Endothelial cell of umbilical vein (primary cell): Measurements from ENCODE around the gene GATA6. TPM values are rescaled to one million over a fixed set of nuclear protein-coding genes. Genes with fewer than 3 reads are reported as not detected.
A peak's percentile ranks its signal among the peaks of the same experiment; 100 is the strongest.

Experiments
- BruUV-seq: library from RNA; stranded (reverse); fragments of 400-500 nt; replicated peaks from 2 replicates; lab custom pipeline; 2021; lab: Mats Ljungman, UMichigan
- CTCF ChIA-PET: fragments of 300-600, 350-600 bp; sonication (Branson Sonifier 250); formaldehyde crosslinking; loops from one replicate; lab custom pipeline; 2021; ENCODE audit warnings: antibody characterized with exemption, inconsistent platforms; lab: Charles Lee
- POLR2A ChIA-PET: fragments of 300-600, 350-600 bp; sonication (Branson Sonifier 250); formaldehyde crosslinking; loops from one replicate; lab custom pipeline; 2021; ENCODE audit warnings: antibody characterized with exemption, inconsistent platforms; lab: Charles Lee
- DNase-seq: peaks from one replicate; pipeline ENCODE4 v3.0.0-alpha.2; 2011; ENCODE audit warnings: low read depth, low spot score
- FAIRE-seq: peaks from 2 replicates; lab custom pipeline; 2011; peaks lifted over from hg19 to GRCh38; lab: Jason Lieb, UNC
- H2AFZ ChIP-seq: 2 replicates; pipeline ENCODE4 v1.6.0; 2012; ENCODE audit warnings: low read depth, low read length, control low read depth, inconsistent platforms
- H3K27ac ChIP-seq: 2 replicates; pipeline ENCODE4 v1.5.1; 2011; ENCODE audit warnings: low read depth, mild to moderate bottlenecking, control low read depth, low read length, moderate library complexity; ENCODE audit not compliant: insufficient read depth
- H3K27me3 ChIP-seq, 2 experiments: 2 replicates each; pipeline versions ENCODE4 v1.6.0 to v1.6.1; 2011; ENCODE audit warnings: low read length in 2 of 2, mixed read lengths in 1 of 2; ENCODE audit not compliant: control insufficient read depth in 2 of 2, insufficient read depth in 2 of 2
- H3K36me3 ChIP-seq, 2 experiments: 2 replicates in 1 of 2; 3 replicates in 1 of 2; pipeline ENCODE4 v1.5.1; 2011; ENCODE audit warnings: low read length in 2 of 2, mild to moderate bottlenecking in 1 of 2, moderate library complexity in 1 of 2; ENCODE audit not compliant: control insufficient read depth in 2 of 2, insufficient read depth in 2 of 2; ENCODE audit errors: extremely low read depth in 1 of 2
- H3K4me1 ChIP-seq: 3 replicates; pipeline ENCODE4 v1.5.1; 2011; ENCODE audit warnings: mild to moderate bottlenecking, low read length; ENCODE audit not compliant: control insufficient read depth, insufficient read depth; ENCODE audit errors: extremely low read depth
- H3K4me2 ChIP-seq: 2 replicates; pipeline ENCODE4 v1.6.1; 2011; ENCODE audit warnings: low read length, control low read depth, mixed read lengths; ENCODE audit not compliant: insufficient read depth
- H3K4me3 ChIP-seq, 3 experiments: fragments of 200-600 bp in 1 of 3; sonication (generic), shearing (Covaris generic) in 1 of 3; replicated peaks in 1 of 3; 2 replicates each; pipeline ENCODE4 v1.5.1; 2011 to 2016; ENCODE audit warnings: control low read depth in 3 of 3, low read length in 3 of 3, mild to moderate bottlenecking in 2 of 3, inconsistent platforms in 1 of 3, low read depth in 1 of 3, moderate library complexity in 1 of 3; ENCODE audit not compliant: insufficient read depth in 1 of 3
- H3K79me2 ChIP-seq: 2 replicates; pipeline ENCODE4 v1.6.0; 2012; ENCODE audit warnings: low read length, inconsistent platforms; ENCODE audit not compliant: control insufficient read depth, insufficient read depth
- H3K9ac ChIP-seq: replicated peaks from 2 replicates; pipeline ENCODE3; 2011; ENCODE audit warnings: low read length, control low read depth; ENCODE audit not compliant: insufficient read depth; ENCODE audit errors: extremely low read depth
- H3K9me1 ChIP-seq: replicated peaks from 3 replicates; pipeline ENCODE4 v1.6.0; 2011; ENCODE audit warnings: mild to moderate bottlenecking, low read length; ENCODE audit not compliant: control insufficient read depth, insufficient read depth; ENCODE audit errors: extremely low read depth
- H3K9me3 ChIP-seq: replicated peaks from 2 replicates; pipeline ENCODE4 v1.5.1; 2012; ENCODE audit warnings: low read length, inconsistent platforms; ENCODE audit not compliant: control insufficient read depth, insufficient read depth
- H4K20me1 ChIP-seq: replicated peaks from 2 replicates; pipeline ENCODE3; 2011; ENCODE audit warnings: mild to moderate bottlenecking, low read length; ENCODE audit not compliant: control insufficient read depth, insufficient read depth; ENCODE audit errors: extremely low read depth
- EZH2 ChIP-seq: IDR thresholded peaks from 2 replicates; pipeline ENCODE4 v1.6.1; 2012; ENCODE audit warnings: borderline replicate concordance, low read depth, mild to moderate bottlenecking, moderate library complexity, low read length, inconsistent platforms; ENCODE audit not compliant: severe bottlenecking
- FOS ChIP-seq: IDR thresholded peaks from 2 replicates; pipeline ENCODE4 v1.6.1; 2011; ENCODE audit warnings: mild to moderate bottlenecking, low read length, moderate library complexity, borderline replicate concordance; ENCODE audit not compliant: insufficient read depth
- GATA2 ChIP-seq: IDR thresholded peaks from 2 replicates; pipeline ENCODE4 v1.7.0; 2011; ENCODE audit warnings: low read depth, mild to moderate bottlenecking, moderate library complexity, mixed read lengths, low read length; ENCODE audit not compliant: insufficient read length, insufficient read depth
- JUN ChIP-seq: IDR thresholded peaks from 2 replicates; pipeline ENCODE4 v1.6.1; 2011; ENCODE audit warnings: borderline replicate concordance, low read depth; ENCODE audit not compliant: insufficient read length, insufficient read depth
- MYC ChIP-seq: IDR thresholded peaks from one replicate; pipeline ENCODE4 v1.6.1; 2011; ENCODE audit warnings: mild to moderate bottlenecking, low read depth, low read length
- POLR2A ChIP-seq: IDR thresholded peaks from 2 replicates; pipeline ENCODE4 v1.6.1; 2012; ENCODE audit warnings: low read depth, mild to moderate bottlenecking, control low read depth, low read length
- POLR2AphosphoS5 ChIP-seq: IDR thresholded peaks from 2 replicates; pipeline ENCODE4 v1.6.1; 2012; ENCODE audit warnings: low read depth, mild to moderate bottlenecking, control low read depth, low read length, moderate library complexity; ENCODE audit not compliant: insufficient read depth
- dilution Hi-C: fragments of 300-500 bp; cut with MboI; formaldehyde crosslinking; loops from one replicate; pipeline ENCODE4 v1.15.0; 2019; ENCODE audit warnings: low sequenced_read_pairs; ENCODE audit not compliant: extremely low pct_ligation_motif_present
- intact Hi-C: fragments of 100-400 bp; cut with micrococcal nuclease; formaldehyde crosslinking; loops from one replicate; pipeline ENCODE4 v1.10.0; 2022
- polyA plus RNA-seq, 4 experiments: library from polyadenylated mRNA; depleted of rRNA in 3 of 4; stranded (reverse) in 3 of 4; unstranded in 1 of 4; fragments of >200 nt; gene quantifications; 2 replicates each; pipeline versions ENCODE4 v1.2.1 to v1.2.3, GENCODE V29; 2011 to 2012; ENCODE audit warnings: missing spikeins in 1 of 4
- total RNA-seq: library from RNA; stranded (reverse); gene quantifications from 2 replicates; pipeline ENCODE4 v1.2.3, GENCODE V29; 2021
- TF ChIP-seq, protein P1 (sequence below): IDR thresholded peaks from 2 replicates; pipeline ENCODE4 v1.6.1; 2011; ENCODE audit not compliant: insufficient read depth, insufficient read length
- TF ChIP-seq, protein P2 (sequence below), 2 donors: IDR thresholded peaks; 1 replicate in 1 of 2; 2 replicates in 1 of 2; pipeline ENCODE4 v1.5.1; 2011; ENCODE audit warnings: low read length in 2 of 2, mild to moderate bottlenecking in 2 of 2, moderate library complexity in 2 of 2, control low read depth in 1 of 2, inconsistent platforms in 1 of 2, low read depth in 1 of 2; ENCODE audit not compliant: insufficient read depth in 1 of 2; ENCODE audit errors: extremely low read depth in 1 of 2

The GATA6 gene
- total and polyA plus RNA-seq, 2 donors (not counting 3 experiments of a cell fraction or from before 2014, with no cell fraction given) = 4.1 to 14.6 TPM

DNA sequence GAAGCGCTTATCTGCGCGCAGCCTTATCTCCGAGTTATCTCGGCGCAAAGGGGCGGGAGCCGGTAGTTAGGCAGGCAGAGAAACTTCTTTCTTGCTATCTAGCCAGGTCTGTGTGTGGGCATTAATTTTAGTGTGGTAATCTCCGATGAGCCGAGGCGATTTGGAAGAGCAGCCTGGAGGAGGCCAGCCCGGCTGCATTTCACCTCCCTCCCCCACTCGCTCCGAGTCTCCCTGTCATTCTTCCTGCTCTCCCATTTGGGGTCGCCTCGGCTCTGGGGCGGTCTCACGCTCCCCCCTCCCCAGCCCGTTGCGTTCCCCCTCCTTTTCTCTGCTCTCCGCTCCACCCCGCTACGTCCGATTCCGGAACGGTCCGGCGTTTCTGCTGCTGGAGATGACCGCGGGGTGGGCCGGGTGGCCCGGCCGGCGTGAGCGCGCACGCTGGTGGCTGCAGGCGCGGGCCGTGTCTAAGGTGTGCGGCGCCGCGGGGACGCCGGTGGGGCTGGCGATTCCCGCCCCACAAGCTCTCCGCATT lies 566 bp downstream of the GATA6 start:
- H3K27me3 ChIP-seq = peaks cover 22 to 35% of the 10 kb centered on the region in 2 experiments

More for the DNA sequence above, 566 bp downstream of the GATA6 start:
- no peaks in the 10 kb centered on the region for H3K9me1 ChIP-seq
- peaks cover 0 to 9% of the 10 kb centered on the region in 2 experiments for H3K36me3 ChIP-seq
- peak overlapping the region; percentile 93 for H3K9ac ChIP-seq
- H2AFZ ChIP-seq = peak overlapping the region; percentile 23
- no peaks in the 10 kb centered on the region for H4K20me1 ChIP-seq
- H3K4me2 ChIP-seq = peak overlapping the region; percentile 54
- ChIA-PET CTCF (interaction anchor here (0.6 to 10.0 kb wide), 6 partner anchors 12 to 504 kb away, joined by 3 to 144 read pairs (median 4); no protein-coding TSS in a partner anchor), POLR2A (interaction anchor here (0.7 to 1.0 kb wide), 2 partner anchors 323 to 393 kb away, joined by 4 to 7 read pairs; no protein-coding TSS in a partner anchor)
- FAIRE-seq = no peak
- BruUV-seq = TSS peak; percentile 57
- TF ChIP-seq POLR2A (no peak), POLR2AphosphoS5 (no peak), EZH2 (no peak), MYC (no peak), FOS (no peak), JUN (no peak), GATA2 (no peak)
- TF ChIP-seq, protein P1, sequence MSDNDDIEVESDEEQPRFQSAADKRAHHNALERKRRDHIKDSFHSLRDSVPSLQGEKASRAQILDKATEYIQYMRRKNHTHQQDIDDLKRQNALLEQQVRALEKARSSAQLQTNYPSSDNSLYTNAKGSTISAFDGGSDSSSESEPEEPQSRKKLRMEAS = no peak
- TF ChIP-seq, protein P2, sequence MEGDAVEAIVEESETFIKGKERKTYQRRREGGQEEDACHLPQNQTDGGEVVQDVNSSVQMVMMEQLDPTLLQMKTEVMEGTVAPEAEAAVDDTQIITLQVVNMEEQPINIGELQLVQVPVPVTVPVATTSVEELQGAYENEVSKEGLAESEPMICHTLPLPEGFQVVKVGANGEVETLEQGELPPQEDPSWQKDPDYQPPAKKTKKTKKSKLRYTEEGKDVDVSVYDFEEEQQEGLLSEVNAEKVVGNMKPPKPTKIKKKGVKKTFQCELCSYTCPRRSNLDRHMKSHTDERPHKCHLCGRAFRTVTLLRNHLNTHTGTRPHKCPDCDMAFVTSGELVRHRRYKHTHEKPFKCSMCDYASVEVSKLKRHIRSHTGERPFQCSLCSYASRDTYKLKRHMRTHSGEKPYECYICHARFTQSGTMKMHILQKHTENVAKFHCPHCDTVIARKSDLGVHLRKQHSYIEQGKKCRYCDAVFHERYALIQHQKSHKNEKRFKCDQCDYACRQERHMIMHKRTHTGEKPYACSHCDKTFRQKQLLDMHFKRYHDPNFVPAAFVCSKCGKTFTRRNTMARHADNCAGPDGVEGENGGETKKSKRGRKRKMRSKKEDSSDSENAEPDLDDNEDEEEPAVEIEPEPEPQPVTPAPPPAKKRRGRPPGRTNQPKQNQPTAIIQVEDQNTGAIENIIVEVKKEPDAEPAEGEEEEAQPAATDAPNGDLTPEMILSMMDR (IDR thresholded peaks at IDR 0.05; ENCODE audit: extremely low read depth in 1 of 2, insufficient read depth in 1 of 2, low read depth in 1 of 2, low read length in 2 of 2) = no peak
- H3K4me3 ChIP-seq = peak overlapping the region; percentile 83 to 86 (median 83)
- peak; percentile 74 for DNase-seq
- intact Hi-C loops = loop anchor here (1.0 to 2.0 kb wide), 11 partner anchors 8 to 534 kb away; no protein-coding TSS in a partner anchor
- H3K79me2 ChIP-seq = peaks cover 55% of the 10 kb centered on the region
- peaks cover 39% of the 10 kb centered on the region for H3K4me1 ChIP-seq
- no peaks in the 10 kb centered on the region for H3K9me3 ChIP-seq
- dilution Hi-C loops = loop anchor here (10.0 kb wide), 1 partner anchor 395 kb away; no protein-coding TSS in a partner anchor
- peak overlapping the region; percentile 87 for H3K27ac ChIP-seq
